ENCODE results near the gene SRGAP1.

Gene SRGAP1

DNA sequence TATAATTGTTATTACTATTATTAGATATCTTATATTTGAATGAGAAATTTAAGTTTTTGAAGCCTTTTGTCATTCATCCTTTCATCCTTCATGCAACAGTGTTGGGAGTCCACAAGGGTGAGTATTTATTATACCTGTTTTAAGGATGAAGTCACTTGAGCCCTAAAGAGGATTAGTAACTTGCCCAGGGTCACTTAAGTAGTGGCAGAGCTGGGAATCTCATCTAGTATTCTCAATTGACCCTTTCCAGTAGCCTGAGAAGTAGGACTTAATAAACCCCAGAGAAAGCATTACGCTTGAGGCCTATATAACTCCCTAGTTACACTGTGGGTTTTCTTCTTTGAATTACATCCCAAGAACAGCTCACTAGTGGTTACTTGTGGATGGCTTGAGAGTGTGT lies 119.8 kb downstream of the SRGAP1 start:
- Histone ChIP-seq H3K79me2 (ENCODE audit: insufficient read depth, low read length) (no peaks in the 10 kb centered on the region), H3K9me2 (ENCODE audit: low read depth, low read length) (no peaks in the 10 kb centered on the region), H3K27me3 (ENCODE audit: insufficient read depth, low read length) (no peaks in the 10 kb centered on the region), H2AFZ (ENCODE audit: low read length) (no peak overlapping the region), H3K4me1 (ENCODE audit: insufficient read depth, low read length, severe bottlenecking) (no peaks in the 10 kb centered on the region), H3K4me2 (ENCODE audit: low read length) (no peak overlapping the region), H3K9ac (ENCODE audit: low read length) (no peak overlapping the region), H3K36me3 (ENCODE audit: insufficient read depth, low read length) (no peaks in the 10 kb centered on the region), H3K4me3 (ENCODE audit: low read depth, low read length, poor library complexity, severe bottlenecking) (no peak overlapping the region), H3K27ac (ENCODE audit: low read depth, low read length, poor library complexity, severe bottlenecking) (no peak overlapping the region), H3K9me3 (ENCODE audit: low read length) (no peaks in the 10 kb centered on the region), H3F3A (ENCODE audit: insufficient read depth, low read length) (no peaks in the 10 kb centered on the region), H4K20me1 (ENCODE audit: insufficient read depth, low read length) (no peaks in the 10 kb centered on the region)
- TF ChIP-seq, protein P1, sequence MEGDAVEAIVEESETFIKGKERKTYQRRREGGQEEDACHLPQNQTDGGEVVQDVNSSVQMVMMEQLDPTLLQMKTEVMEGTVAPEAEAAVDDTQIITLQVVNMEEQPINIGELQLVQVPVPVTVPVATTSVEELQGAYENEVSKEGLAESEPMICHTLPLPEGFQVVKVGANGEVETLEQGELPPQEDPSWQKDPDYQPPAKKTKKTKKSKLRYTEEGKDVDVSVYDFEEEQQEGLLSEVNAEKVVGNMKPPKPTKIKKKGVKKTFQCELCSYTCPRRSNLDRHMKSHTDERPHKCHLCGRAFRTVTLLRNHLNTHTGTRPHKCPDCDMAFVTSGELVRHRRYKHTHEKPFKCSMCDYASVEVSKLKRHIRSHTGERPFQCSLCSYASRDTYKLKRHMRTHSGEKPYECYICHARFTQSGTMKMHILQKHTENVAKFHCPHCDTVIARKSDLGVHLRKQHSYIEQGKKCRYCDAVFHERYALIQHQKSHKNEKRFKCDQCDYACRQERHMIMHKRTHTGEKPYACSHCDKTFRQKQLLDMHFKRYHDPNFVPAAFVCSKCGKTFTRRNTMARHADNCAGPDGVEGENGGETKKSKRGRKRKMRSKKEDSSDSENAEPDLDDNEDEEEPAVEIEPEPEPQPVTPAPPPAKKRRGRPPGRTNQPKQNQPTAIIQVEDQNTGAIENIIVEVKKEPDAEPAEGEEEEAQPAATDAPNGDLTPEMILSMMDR (IDR thresholded peaks at IDR 0.05; ENCODE audit: low read length) = no peak
- TF ChIP-seq EZH2 (IDR thresholded peaks at IDR 0.05; ENCODE audit: borderline replicate concordance, low read length) = no peak

DNA sequence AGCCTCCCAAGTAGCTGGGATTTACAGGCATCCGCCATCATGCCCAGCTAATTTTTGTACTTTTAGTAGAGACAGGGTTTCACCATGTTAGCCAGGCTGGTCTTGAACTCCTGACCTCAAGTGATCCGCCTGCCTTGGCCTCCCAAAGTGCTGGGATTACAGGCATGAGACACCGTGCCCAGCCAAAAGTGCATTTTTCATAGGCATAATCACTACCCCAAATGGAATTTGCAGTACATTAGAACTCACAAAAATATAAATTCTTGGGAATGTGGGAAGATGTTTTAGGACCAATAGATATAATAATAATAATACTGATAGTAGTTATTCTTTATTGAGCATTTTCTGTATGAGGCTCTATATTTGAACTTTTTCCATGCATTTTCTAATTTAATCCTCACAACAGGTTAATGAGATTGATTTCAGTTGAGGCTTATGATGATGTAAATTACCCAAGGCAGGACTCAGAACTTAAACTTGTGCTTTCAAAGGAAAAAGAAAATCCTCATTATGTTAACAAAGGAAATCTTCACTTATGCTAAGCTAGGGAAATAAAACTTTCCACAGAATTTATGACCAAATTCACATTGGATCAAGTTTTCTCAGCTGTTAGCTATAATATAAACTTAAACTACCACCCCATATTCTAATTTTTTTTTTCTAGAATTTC lies 121.6 kb downstream of the SRGAP1 start:
- Histone ChIP-seq H2AFZ (ENCODE audit: low read length) (no peak overlapping the region), H3K79me2 (ENCODE audit: insufficient read depth, low read length) (no peaks in the 10 kb centered on the region), H3K4me1 (ENCODE audit: insufficient read depth, low read length, severe bottlenecking) (no peaks in the 10 kb centered on the region), H3K9me2 (ENCODE audit: low read depth, low read length) (no peaks in the 10 kb centered on the region), H3K4me3 (ENCODE audit: low read depth, low read length, poor library complexity, severe bottlenecking) (no peak overlapping the region), H4K20me1 (ENCODE audit: insufficient read depth, low read length) (no peaks in the 10 kb centered on the region), H3F3A (ENCODE audit: insufficient read depth, low read length) (no peaks in the 10 kb centered on the region), H3K27me3 (ENCODE audit: insufficient read depth, low read length) (no peaks in the 10 kb centered on the region), H3K9ac (ENCODE audit: low read length) (no peak overlapping the region), H3K9me3 (ENCODE audit: low read length) (no peaks in the 10 kb centered on the region), H3K36me3 (ENCODE audit: insufficient read depth, low read length) (no peaks in the 10 kb centered on the region), H3K4me2 (ENCODE audit: low read length) (no peak overlapping the region), H3K27ac (ENCODE audit: low read depth, low read length, poor library complexity, severe bottlenecking) (no peak overlapping the region)
- TF ChIP-seq EZH2 (IDR thresholded peaks at IDR 0.05; ENCODE audit: borderline replicate concordance, low read length) = no peak

DNA sequence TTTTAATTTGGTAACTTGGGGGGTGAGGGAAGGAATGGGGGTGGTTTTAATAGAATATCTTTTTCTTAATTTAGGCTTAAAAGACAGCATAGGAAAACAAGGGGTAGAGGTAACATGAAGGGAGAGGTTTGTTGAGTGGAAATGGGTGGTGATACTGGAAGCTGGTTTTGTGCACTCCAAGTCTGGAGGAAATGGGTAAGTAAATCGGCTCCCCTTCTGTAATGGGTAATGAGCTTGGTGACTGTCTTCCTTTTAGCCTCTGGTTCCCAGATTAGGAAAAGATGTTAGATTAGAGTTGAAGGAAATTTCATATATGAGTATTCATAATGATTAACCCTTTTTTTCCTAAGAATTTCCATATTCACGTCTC lies 122.1 kb downstream of the SRGAP1 start:
- Histone ChIP-seq H3K9ac (ENCODE audit: low read length) (no peak overlapping the region), H3F3A (ENCODE audit: insufficient read depth, low read length) (no peaks in the 10 kb centered on the region), H3K36me3 (ENCODE audit: insufficient read depth, low read length) (no peaks in the 10 kb centered on the region), H3K27ac (ENCODE audit: low read depth, low read length, poor library complexity, severe bottlenecking) (no peak overlapping the region), H3K9me2 (ENCODE audit: low read depth, low read length) (no peaks in the 10 kb centered on the region), H3K79me2 (ENCODE audit: insufficient read depth, low read length) (no peaks in the 10 kb centered on the region), H3K4me2 (ENCODE audit: low read length) (no peak overlapping the region), H2AFZ (ENCODE audit: low read length) (no peak overlapping the region), H3K4me1 (ENCODE audit: insufficient read depth, low read length, severe bottlenecking) (no peaks in the 10 kb centered on the region), H3K27me3 (ENCODE audit: insufficient read depth, low read length) (no peaks in the 10 kb centered on the region), H4K20me1 (ENCODE audit: insufficient read depth, low read length) (no peaks in the 10 kb centered on the region), H3K9me3 (ENCODE audit: low read length) (no peaks in the 10 kb centered on the region), H3K4me3 (ENCODE audit: low read depth, low read length, poor library complexity, severe bottlenecking) (no peak overlapping the region)
- TF ChIP-seq, protein P1 (IDR thresholded peaks at IDR 0.05; ENCODE audit: low read length) = no peak

Data from OCI-LY1 (cell line).